K562 (cell line): Measurements from ENCODE around the gene TRIM14. TPM values are rescaled to one million over a fixed set of nuclear protein-coding genes. Genes with fewer than 3 reads are reported as not detected.

ENCODE experiments used
- BRF1 ChIP-seq: IDR thresholded peaks from 3 replicates; pipeline ENCODE4 v1.6.1; 2011; ENCODE audit warnings: borderline replicate concordance, mild to moderate bottlenecking; ENCODE audit not compliant: insufficient read length; ENCODE audit errors: extremely low read depth
- HLTF ChIP-seq: fragments of 450-650 bp; IDR thresholded peaks from 2 replicates; pipeline ENCODE4 v1.6.1; 2016
- HOXB6 ChIP-seq: fragments of 250-450 bp; sonication (Bioruptor Pico); IDR thresholded peaks from 2 replicates; pipeline ENCODE4 v1.5.1; 2022; ENCODE audit warnings: mild to moderate bottlenecking, borderline replicate concordance
- NCOA4 ChIP-seq: fragments of 450-650 bp; IDR thresholded peaks from 2 replicates; pipeline ENCODE4 v1.6.1; 2018; ENCODE audit warnings: mild to moderate bottlenecking; ENCODE audit not compliant: partially characterized antibody
- PHF8 ChIP-seq: fragments of 200-600 bp; sonication (generic); IDR thresholded peaks from 2 replicates; pipeline ENCODE4 v1.6.1; 2012; ENCODE audit warnings: mixed run types, mild to moderate bottlenecking, inconsistent platforms, low read length, moderate library complexity, borderline replicate concordance
- POLR2B ChIP-seq: fragments of 450-650 bp; IDR thresholded peaks from 2 replicates; pipeline ENCODE4 v1.6.1; 2018; ENCODE audit warnings: low read depth; ENCODE audit not compliant: partially characterized antibody
- SMAD4 ChIP-seq: fragments of 250-450 bp; sonication (Bioruptor Pico); conservative IDR thresholded peaks from 2 replicates; pipeline ENCODE4 v1.8.0; 2021; ENCODE audit warnings: inconsistent platforms, mild to moderate bottlenecking, moderate library complexity
- ZBTB7A ChIP-seq: IDR thresholded peaks from 2 replicates; pipeline ENCODE4 v1.6.1; 2011; ENCODE audit warnings: low read depth, mild to moderate bottlenecking, low read length, moderate library complexity, borderline replicate concordance; ENCODE audit not compliant: control insufficient read depth
- polyA plus RNA-seq, 8 experiments: library from polyadenylated mRNA; depleted of rRNA in 4 of 8; stranded (reverse) in 5 of 8; unstranded in 3 of 8; fragments of >200 nt; fragmentation: Nextera tagmentation in 2 of 8; fragmentation: Illumina TruSeq in 1 of 8; extraction: Ambion mirVana in 2 of 8; extraction: Trizol in 1 of 8; gene quantifications; 2 replicates each; pipeline versions ENCODE4 v1.2.1 to v1.2.3, GENCODE V29; 2011 to 2014; ENCODE audit warnings: inconsistent platforms in 1 of 8, missing spikeins in 1 of 8
- total RNA-seq, 7 experiments: library from RNA; depleted of rRNA in 6 of 7; stranded (reverse); fragments of >200 nt in 6 of 7; fragmentation: Illumina TruSeq in 2 of 7; extraction: Trizol in 2 of 7; gene quantifications; 2 replicates each; pipeline versions ENCODE4 v1.2.1 to v1.2.3, GENCODE V29; 2011 to 2021; ENCODE audit warnings: low replicate concordance in 1 of 7
- TF ChIP-seq, protein P1 (sequence below): sonication (generic); formaldehyde crosslinking; IDR thresholded peaks from 2 replicates; pipeline ENCODE4 v1.8.1; 2023; ENCODE audit warnings: mild to moderate bottlenecking, missing genetic modification reagents
- TF ChIP-seq, protein P2 (sequence below), 3 experiments: fragments of 200-800 bp in 1 of 3; fragments of 250-450 bp in 1 of 3; fragments of 450-650 bp in 1 of 3; sonication (Bioruptor Pico) in 1 of 3; sonication (Bioruptor generic) in 1 of 3; formaldehyde crosslinking in 1 of 3; IDR thresholded peaks; 2 replicates each; pipeline versions ENCODE4 v1.6.1 to v1.8.0; 2016 to 2022; ENCODE audit warnings: mild to moderate bottlenecking in 2 of 3, missing genetic modification characterization in 2 of 3, missing compliant biosample characterization in 1 of 3, moderate library complexity in 1 of 3
- TF ChIP-seq, protein P3 (sequence below), 2 experiments: fragments of 450-650 bp in 1 of 2; sonication (generic) in 1 of 2; formaldehyde crosslinking in 1 of 2; IDR thresholded peaks in 1 of 2; conservative IDR thresholded peaks in 1 of 2; 2 replicates each; pipeline versions ENCODE4 v1.6.1 to v1.8.1; 2016 to 2023; ENCODE audit warnings: mild to moderate bottlenecking in 2 of 2, moderate library complexity in 2 of 2, inconsistent platforms in 1 of 2, missing genetic modification reagents in 1 of 2
- TF ChIP-seq, protein P4 (sequence below): fragments of 250-450 bp; sonication (Bioruptor Pico); IDR thresholded peaks from 2 replicates; pipeline ENCODE4 v1.4.0; 2020; ENCODE audit warnings: mild to moderate bottlenecking, moderate library complexity

TRIM14 gene
- total and polyA plus RNA-seq, 9 of the 15 experiments (the other 6 are each of a cell fraction or from before 2014, with no cell fraction given), result 7.6 to 41.0 (median 17.9) TPM

DNA sequence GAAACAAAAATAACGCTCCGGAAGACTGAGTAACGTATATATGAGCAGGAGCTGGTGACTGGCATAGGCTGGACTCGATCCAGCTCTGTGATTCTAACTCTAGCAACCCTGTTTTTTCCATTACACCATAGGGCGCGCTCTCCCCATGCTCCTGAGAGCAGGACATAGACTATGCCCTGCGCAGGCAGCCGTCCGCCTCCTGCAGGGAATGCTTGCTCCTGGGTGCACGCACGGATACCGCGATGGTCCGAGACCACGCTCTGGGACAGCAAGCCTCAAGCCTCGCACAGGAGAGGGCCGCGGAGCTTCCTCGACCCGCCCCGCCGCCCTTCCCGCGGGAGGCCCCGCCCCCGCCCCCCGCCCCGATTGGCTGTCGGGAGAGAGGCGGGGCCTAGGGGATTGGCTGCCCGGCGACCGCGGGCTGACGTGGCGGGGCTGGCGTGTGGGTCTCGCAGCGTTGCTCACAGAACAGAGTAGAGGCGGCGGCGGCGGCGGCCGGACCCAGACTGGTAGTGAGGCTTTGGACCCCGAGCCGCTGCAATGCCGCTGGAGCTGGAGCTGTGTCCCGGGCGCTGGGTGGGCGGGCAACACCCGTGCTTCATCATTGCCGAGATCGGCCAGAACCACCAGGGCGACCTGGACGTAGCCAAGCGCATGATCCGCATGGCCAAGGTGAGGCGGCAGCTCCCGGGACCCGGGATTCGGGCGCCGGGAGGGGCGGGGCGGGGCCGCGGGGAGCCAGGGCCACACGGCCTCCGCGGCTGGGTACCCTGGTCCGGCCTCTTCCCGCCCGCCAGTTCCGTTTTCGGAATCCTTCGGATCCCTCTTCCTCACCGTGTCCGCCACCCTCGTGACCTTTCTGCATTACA is 62.5 kb downstream of the TRIM14 start, which contains the start of gene NANS (continued):
- TF ChIP-seq, protein P1, sequence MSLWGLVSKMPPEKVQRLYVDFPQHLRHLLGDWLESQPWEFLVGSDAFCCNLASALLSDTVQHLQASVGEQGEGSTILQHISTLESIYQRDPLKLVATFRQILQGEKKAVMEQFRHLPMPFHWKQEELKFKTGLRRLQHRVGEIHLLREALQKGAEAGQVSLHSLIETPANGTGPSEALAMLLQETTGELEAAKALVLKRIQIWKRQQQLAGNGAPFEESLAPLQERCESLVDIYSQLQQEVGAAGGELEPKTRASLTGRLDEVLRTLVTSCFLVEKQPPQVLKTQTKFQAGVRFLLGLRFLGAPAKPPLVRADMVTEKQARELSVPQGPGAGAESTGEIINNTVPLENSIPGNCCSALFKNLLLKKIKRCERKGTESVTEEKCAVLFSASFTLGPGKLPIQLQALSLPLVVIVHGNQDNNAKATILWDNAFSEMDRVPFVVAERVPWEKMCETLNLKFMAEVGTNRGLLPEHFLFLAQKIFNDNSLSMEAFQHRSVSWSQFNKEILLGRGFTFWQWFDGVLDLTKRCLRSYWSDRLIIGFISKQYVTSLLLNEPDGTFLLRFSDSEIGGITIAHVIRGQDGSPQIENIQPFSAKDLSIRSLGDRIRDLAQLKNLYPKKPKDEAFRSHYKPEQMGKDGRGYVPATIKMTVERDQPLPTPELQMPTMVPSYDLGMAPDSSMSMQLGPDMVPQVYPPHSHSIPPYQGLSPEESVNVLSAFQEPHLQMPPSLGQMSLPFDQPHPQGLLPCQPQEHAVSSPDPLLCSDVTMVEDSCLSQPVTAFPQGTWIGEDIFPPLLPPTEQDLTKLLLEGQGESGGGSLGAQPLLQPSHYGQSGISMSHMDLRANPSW, result no peak
- TF ChIP-seq HLTF, result no peak
- no peak for TF ChIP-seq NCOA4
- TF ChIP-seq, protein P2, sequence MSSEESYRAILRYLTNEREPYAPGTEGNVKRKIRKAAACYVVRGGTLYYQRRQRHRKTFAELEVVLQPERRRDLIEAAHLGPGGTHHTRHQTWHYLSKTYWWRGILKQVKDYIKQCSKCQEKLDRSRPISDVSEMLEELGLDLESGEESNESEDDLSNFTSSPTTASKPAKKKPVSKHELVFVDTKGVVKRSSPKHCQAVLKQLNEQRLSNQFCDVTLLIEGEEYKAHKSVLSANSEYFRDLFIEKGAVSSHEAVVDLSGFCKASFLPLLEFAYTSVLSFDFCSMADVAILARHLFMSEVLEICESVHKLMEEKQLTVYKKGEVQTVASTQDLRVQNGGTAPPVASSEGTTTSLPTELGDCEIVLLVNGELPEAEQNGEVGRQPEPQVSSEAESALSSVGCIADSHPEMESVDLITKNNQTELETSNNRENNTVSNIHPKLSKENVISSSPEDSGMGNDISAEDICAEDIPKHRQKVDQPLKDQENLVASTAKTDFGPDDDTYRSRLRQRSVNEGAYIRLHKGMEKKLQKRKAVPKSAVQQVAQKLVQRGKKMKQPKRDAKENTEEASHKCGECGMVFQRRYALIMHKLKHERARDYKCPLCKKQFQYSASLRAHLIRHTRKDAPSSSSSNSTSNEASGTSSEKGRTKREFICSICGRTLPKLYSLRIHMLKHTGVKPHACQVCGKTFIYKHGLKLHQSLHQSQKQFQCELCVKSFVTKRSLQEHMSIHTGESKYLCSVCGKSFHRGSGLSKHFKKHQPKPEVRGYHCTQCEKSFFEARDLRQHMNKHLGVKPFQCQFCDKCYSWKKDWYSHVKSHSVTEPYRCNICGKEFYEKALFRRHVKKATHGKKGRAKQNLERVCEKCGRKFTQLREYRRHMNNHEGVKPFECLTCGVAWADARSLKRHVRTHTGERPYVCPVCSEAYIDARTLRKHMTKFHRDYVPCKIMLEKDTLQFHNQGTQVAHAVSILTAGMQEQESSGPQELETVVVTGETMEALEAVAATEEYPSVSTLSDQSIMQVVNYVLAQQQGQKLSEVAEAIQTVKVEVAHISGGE (CRISPR knock-in tag; IDR thresholded peaks at IDR 0.05), result no peak
- no peak for TF ChIP-seq HOXB6 (CRISPR knock-in tag)
- TF ChIP-seq, protein P3, sequence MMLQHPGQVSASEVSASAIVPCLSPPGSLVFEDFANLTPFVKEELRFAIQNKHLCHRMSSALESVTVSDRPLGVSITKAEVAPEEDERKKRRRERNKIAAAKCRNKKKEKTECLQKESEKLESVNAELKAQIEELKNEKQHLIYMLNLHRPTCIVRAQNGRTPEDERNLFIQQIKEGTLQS (IDR thresholded peaks at IDR 0.05), result no peak
- TF ChIP-seq, protein P3 (CRISPR knock-in tag; conservative IDR thresholded peaks at IDR 0.05), result peak; percentile 37; the same call in 1 of the 2 replicates
- peak; percentile 9; the same call in 1 of the 2 replicates for TF ChIP-seq ZBTB7A
- peak; percentile 90 for TF ChIP-seq POLR2B
- TF ChIP-seq SMAD4 (CRISPR knock-in tag), result peak; percentile 39; the same call in 1 of the 2 replicates
- TF ChIP-seq, protein P4, sequence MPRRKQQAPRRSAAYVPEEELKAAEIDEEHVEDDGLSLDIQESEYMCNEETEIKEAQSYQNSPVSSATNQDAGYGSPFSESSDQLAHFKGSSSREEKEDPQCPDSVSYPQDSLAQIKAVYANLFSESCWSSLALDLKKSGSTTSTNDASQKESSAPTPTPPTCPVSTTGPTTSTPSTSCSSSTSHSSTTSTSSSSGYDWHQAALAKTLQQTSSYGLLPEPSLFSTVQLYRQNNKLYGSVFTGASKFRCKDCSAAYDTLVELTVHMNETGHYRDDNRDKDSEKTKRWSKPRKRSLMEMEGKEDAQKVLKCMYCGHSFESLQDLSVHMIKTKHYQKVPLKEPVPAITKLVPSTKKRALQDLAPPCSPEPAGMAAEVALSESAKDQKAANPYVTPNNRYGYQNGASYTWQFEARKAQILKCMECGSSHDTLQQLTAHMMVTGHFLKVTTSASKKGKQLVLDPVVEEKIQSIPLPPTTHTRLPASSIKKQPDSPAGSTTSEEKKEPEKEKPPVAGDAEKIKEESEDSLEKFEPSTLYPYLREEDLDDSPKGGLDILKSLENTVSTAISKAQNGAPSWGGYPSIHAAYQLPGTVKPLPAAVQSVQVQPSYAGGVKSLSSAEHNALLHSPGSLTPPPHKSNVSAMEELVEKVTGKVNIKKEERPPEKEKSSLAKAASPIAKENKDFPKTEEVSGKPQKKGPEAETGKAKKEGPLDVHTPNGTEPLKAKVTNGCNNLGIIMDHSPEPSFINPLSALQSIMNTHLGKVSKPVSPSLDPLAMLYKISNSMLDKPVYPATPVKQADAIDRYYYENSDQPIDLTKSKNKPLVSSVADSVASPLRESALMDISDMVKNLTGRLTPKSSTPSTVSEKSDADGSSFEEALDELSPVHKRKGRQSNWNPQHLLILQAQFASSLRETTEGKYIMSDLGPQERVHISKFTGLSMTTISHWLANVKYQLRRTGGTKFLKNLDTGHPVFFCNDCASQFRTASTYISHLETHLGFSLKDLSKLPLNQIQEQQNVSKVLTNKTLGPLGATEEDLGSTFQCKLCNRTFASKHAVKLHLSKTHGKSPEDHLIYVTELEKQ (CRISPR knock-in tag), result no peak
- TF ChIP-seq BRF1, result no peak
- TF ChIP-seq PHF8, result peak; percentile 92; the same call in 1 of the 2 replicates
